ENCODE measurements around the gene ZNF420. TPM values are rescaled to one million over a fixed set of nuclear protein-coding genes. Genes with fewer than 3 reads are reported as not detected.
A peak's percentile ranks its signal among the peaks of the same experiment; 100 is the strongest.

ZNF420 gene
- total RNA-seq (2014; rRNA removed; shearing (Covaris generic)) (5.1 and 10.4 TPM in 2 replicates), polyA plus RNA-seq (2016; fragmentation: Nextera tagmentation; extraction: Ambion mirVana) (5.9 and 7.1 TPM in 2 replicates)

- Histone ChIP-seq H3K27ac (peak within 1 kb of the TSS; percentile 20), H2AFZ (peak within 1 kb of the TSS; percentile 97), H3K27me3 (replicated peaks; ENCODE audit: insufficient read depth) (no peaks in the 10 kb centered on the region), H3K9me2 (ENCODE audit: insufficient read depth) (no peaks in the 10 kb centered on the region), H3K9ac (peak within 1 kb of the TSS; percentile 89), H3K36me3 (ENCODE audit: low read depth) (0 out of 2 replicates have a peak, but pooled peaks cover 6% of the 10 kb centered on the region), H3K79me2 (ENCODE audit: insufficient read depth) (peaks cover 48% of the 10 kb centered on the region), H3K4me2 (ENCODE audit: unreplicated experiment) (peak within 1 kb of the TSS; percentile 94), H4K20me1 (ENCODE audit: insufficient read depth) (no peaks in the 10 kb centered on the region), H3K9me3 (ENCODE audit: low read depth) (no peaks in the 10 kb centered on the region), H3K4me1 (ENCODE audit: insufficient read depth) (peaks cover 6% of the 10 kb centered on the region), H3F3A (ENCODE audit: insufficient read depth) (no peaks in the 10 kb centered on the region), H3K4me3 (peak within 1 kb of the TSS; percentile 96)
- in situ Hi-C loops (cut with MboI), result no loop called here
- 1 to 2% methylated on average over 39 to 46 of the region's 61 CpGs for WGBS, 2 experiments (ENCODE audit: low coverage in 1 of 2, low lambda C conversion rate in 2 of 2, missing lambda C conversion rate in 2 of 2)
- TF ChIP-seq EZH2 (IDR thresholded peaks at IDR 0.05; ENCODE audit: insufficient read depth, poor library complexity, severe bottlenecking) (no peak), EZH2phosphoT487 (IDR thresholded peaks at IDR 0.05; ENCODE audit: insufficient read depth, low read depth) (no peak)
- peak; percentile 97 for DNase-seq
Observed at GRCh38 chr19:37077934-37078716, at the start of gene ZNF420. ZNF420 (plus strand) TSS chr19:37078433; CDS start chr19:37089119, 10,686 bp downstream.

GRCh38 chr19:37045140-37045539 is 33.1 kb upstream of the ZNF420 start:
- no peaks in the 10 kb centered on the region for H3K9me2 ChIP-seq (ENCODE audit: insufficient read depth)
- TF ChIP-seq EZH2 (IDR thresholded peaks at IDR 0.05; ENCODE audit: insufficient read depth, poor library complexity, severe bottlenecking), result no peak
- TF ChIP-seq EZH2phosphoT487 (IDR thresholded peaks at IDR 0.05; ENCODE audit: insufficient read depth, low read depth), result no peak
- no peaks in the 10 kb centered on the region for H3F3A ChIP-seq (ENCODE audit: insufficient read depth)
- DNase-seq, result no peak
- no peak overlapping the region for H2AFZ ChIP-seq
- H3K9me3 ChIP-seq (ENCODE audit: low read depth), result no peaks in the 10 kb centered on the region
- 0 to 2% methylated on average over 1 of the region's 1 CpG for WGBS, 2 experiments (ENCODE audit: low coverage in 1 of 2, low lambda C conversion rate in 2 of 2, missing lambda C conversion rate in 2 of 2)
- no peaks in the 10 kb centered on the region for H3K36me3 ChIP-seq (ENCODE audit: low read depth)
- H3K27me3 ChIP-seq (replicated peaks; ENCODE audit: insufficient read depth), result no peaks in the 10 kb centered on the region
- H3K9ac ChIP-seq, result no peak overlapping the region
- no peaks in the 10 kb centered on the region for H3K79me2 ChIP-seq (ENCODE audit: insufficient read depth)
- H4K20me1 ChIP-seq (ENCODE audit: insufficient read depth), result no peaks in the 10 kb centered on the region
- in situ Hi-C loops (cut with MboI), result no loop called here
- no peak overlapping the region for H3K4me2 ChIP-seq (ENCODE audit: unreplicated experiment)
- H3K4me3 ChIP-seq, result no peak overlapping the region
- H3K4me1 ChIP-seq (ENCODE audit: insufficient read depth), result no peaks in the 10 kb centered on the region
- no peak overlapping the region for H3K27ac ChIP-seq

- Histone ChIP-seq H2AFZ (no peak overlapping the region), H3F3A (ENCODE audit: insufficient read depth) (no peaks in the 10 kb centered on the region), H3K9ac (no peak overlapping the region), H4K20me1 (ENCODE audit: insufficient read depth) (no peaks in the 10 kb centered on the region), H3K27ac (no peak overlapping the region), H3K36me3 (ENCODE audit: low read depth) (no peaks in the 10 kb centered on the region), H3K27me3 (replicated peaks; ENCODE audit: insufficient read depth) (no peaks in the 10 kb centered on the region), H3K79me2 (ENCODE audit: insufficient read depth) (no peaks in the 10 kb centered on the region), H3K9me3 (ENCODE audit: low read depth) (no peaks in the 10 kb centered on the region), H3K4me1 (ENCODE audit: insufficient read depth) (no peaks in the 10 kb centered on the region), H3K4me3 (no peak overlapping the region), H3K4me2 (ENCODE audit: unreplicated experiment) (no peak overlapping the region), H3K9me2 (ENCODE audit: insufficient read depth) (no peaks in the 10 kb centered on the region)
- TF ChIP-seq EZH2phosphoT487 (IDR thresholded peaks at IDR 0.05; ENCODE audit: insufficient read depth, low read depth), result no peak
- TF ChIP-seq EZH2 (IDR thresholded peaks at IDR 0.05; ENCODE audit: insufficient read depth, poor library complexity, severe bottlenecking), result no peak
- 67 to 73% methylated on average over 22 of the region's 22 CpGs for WGBS, 2 experiments (ENCODE audit: low coverage in 1 of 2, low lambda C conversion rate in 2 of 2, missing lambda C conversion rate in 2 of 2)
- in situ Hi-C loops (cut with MboI), result no loop called here
- no peak for DNase-seq
Observed at GRCh38 chr19:37055330-37055729, 22.9 kb upstream of the ZNF420 start.

GRCh38 chr19:37056776-37057175 is 21.5 kb upstream of the ZNF420 start:
- no peaks in the 10 kb centered on the region for H3K79me2 ChIP-seq (ENCODE audit: insufficient read depth)
- no peaks in the 10 kb centered on the region for H3K9me2 ChIP-seq (ENCODE audit: insufficient read depth)
- no peak overlapping the region for H2AFZ ChIP-seq
- TF ChIP-seq EZH2phosphoT487 (IDR thresholded peaks at IDR 0.05; ENCODE audit: insufficient read depth, low read depth) (no peak), EZH2 (IDR thresholded peaks at IDR 0.05; ENCODE audit: insufficient read depth, poor library complexity, severe bottlenecking) (no peak)
- in situ Hi-C loops (cut with MboI), result no loop called here
- no peaks in the 10 kb centered on the region for H3F3A ChIP-seq (ENCODE audit: insufficient read depth)
- H3K27me3 ChIP-seq (replicated peaks; ENCODE audit: insufficient read depth), result no peaks in the 10 kb centered on the region
- no peak overlapping the region for H3K4me3 ChIP-seq
- no peaks in the 10 kb centered on the region for H4K20me1 ChIP-seq (ENCODE audit: insufficient read depth)
- no peaks in the 10 kb centered on the region for H3K36me3 ChIP-seq (ENCODE audit: low read depth)
- 86 to 87% methylated on average over 22 to 24 of the region's 24 CpGs for WGBS, 2 experiments (ENCODE audit: low coverage in 1 of 2, low lambda C conversion rate in 2 of 2, missing lambda C conversion rate in 2 of 2)
- no peak overlapping the region for H3K9ac ChIP-seq
- H3K27ac ChIP-seq, result no peak overlapping the region
- no peaks in the 10 kb centered on the region for H3K4me1 ChIP-seq (ENCODE audit: insufficient read depth)
- DNase-seq, result no peak
- H3K9me3 ChIP-seq (ENCODE audit: low read depth), result no peaks in the 10 kb centered on the region
- H3K4me2 ChIP-seq (ENCODE audit: unreplicated experiment), result no peak overlapping the region

Measured in GM23248 (cell line).